Activated gamma-delta T cell treated with anti-CD3 and anti-CD28 coated beads, Interleukin-2, amount 50 U/mL, for 16 hours (primary cell): ENCODE results near the gene GOLGA8S.
"Not testable (repeated sequence)": the region's sequence is repeated elsewhere in the genome, so short reads cannot be mapped to it uniquely, and the experiment has no call there.

Experiments used
- DNase-seq: peaks from one replicate; pipeline ENCODE4 v3.0.0-alpha.2; 2020; ENCODE audit warnings: low read depth

The GOLGA8S gene

GRCh38 chr15:23399207-23399606, 44.7 kb downstream of the GOLGA8S start:
- not testable (repeated sequence) for DNase-seq

DNA sequence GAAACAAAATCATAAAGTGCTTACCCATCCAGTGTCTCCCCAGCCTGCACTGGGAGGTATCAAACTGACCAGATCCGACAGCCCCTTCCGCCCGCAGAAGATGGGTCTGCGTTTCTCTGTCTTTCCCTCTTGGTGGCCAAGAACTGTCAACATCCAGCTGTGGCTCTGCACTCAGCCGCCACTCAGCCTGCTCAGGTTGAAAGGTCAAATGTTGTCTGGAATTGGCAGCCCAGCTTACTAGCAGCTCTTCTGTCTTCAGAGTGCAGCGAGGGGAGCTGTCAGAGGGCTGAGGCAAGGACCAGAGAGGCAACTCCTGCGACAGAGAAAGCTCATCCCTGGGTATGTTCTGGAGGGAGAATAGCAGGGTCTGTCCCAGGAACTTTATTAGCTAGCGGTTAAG, 47.1 kb downstream of the GOLGA8S start:
- DNase-seq, result no peak

DNA sequence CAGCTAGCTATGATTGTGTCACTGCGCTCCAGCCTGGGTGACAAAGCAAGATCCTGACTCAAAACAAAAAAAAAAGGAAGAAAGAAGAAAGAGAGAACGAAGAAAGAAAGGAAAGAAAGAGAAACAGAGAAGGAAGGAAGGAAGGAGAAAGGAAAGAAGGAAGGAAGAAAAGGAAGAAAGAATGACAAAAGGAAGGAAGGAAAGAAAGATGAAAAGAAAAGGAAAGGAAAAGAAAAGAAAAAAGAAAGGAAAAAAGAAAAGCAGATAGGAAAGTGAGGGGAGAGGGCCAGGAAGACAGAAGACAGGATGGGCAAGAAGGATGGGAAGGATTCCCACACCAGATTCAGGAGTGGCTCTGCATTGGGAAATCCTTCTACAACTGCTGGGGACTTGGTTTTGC, 47.6 kb downstream of the GOLGA8S start:
- DNase-seq, result no peak

DNA sequence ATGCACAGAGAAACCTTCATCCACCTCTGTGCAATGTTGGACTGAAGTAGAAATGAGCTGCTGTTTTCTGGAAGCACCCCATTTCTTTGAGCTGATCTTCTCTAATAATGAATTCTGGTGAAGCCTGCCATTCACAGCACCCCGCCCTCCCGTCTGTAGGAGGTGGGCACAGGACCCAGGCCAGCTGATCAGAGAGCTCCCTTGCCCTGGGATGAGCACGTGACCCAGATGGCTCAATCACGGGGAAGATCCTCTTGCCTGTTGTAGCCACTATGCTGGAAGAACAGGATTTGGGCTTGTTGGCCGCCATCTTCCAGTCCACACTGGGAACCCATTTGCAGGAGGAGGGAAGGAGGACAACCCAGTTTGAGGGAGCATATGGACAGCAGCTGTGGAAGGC, 48.0 kb downstream of the GOLGA8S start:
- no peak for DNase-seq

DNA sequence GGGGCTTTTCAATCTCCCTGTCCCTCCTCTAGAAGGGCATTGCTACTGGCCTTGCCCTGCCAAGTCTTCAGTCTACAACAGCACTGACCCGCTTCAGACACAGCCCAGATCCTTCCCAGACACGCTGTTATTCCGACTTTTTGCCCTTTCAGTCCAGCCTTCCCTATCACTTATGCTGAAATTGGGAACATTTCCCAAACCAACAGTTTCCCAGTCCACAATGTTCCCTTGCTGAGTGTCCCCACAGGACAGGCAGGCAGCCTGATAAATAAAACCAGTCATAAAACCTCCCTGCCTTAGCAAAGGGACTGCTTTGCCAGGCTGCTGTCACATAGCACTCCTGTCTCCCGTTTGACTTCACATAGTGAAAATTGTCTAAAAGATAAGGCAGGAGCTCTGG, 49.0 kb downstream of the GOLGA8S start:
- no peak for DNase-seq

DNA sequence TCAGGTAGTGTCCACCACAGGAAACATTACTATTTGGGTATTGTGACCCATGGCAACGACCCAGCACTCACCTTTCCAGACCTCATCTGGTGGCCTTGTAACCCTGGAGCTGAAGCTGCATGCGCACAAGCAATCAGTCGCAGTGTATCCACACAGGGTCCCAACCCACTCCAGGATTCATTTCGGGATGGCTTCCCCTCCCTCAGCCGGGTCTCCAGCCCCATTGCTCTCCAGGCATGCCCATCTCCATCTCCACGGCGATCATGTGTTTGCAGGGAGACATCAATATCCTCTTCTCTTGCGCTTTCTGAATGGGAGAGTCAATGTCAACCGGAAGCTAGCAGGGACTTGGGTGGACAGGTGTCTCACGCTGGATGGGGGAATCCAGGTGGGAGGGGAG, 57.3 kb downstream of the GOLGA8S start:
- no peak for DNase-seq

GRCh38 chr15:23412881-23413600, 58.5 kb downstream of the GOLGA8S start:
- not testable (repeated sequence) for DNase-seq
